Ovary (tissue), 9 donors: Measurements from ENCODE around the gene ATF7IP. TPM values are rescaled to one million over a fixed set of nuclear protein-coding genes. Genes with fewer than 3 reads are reported as not detected.
A peak's percentile ranks its signal among the peaks of the same experiment; 100 is the strongest.

Experiments used
- DNase-seq, 5 donors: peaks; one replicate each; pipeline ENCODE4 v3.0.0-alpha.2; 2019 to 2020
- H3K27ac ChIP-seq, 2 donors: fragments of 200-600 bp; one replicate each; pipeline versions ENCODE4 v1.5.1 to v1.8.0; 2019 to 2022
- H3K27me3 ChIP-seq: fragments of 200-600 bp; one replicate; pipeline ENCODE4 v1.8.0; 2022
- H3K36me3 ChIP-seq: fragments of 200-600 bp; sonication (generic); one replicate; pipeline ENCODE4 v1.5.1; 2019
- H3K4me1 ChIP-seq: one replicate; pipeline ENCODE4 v1.8.1; 2013; ENCODE audit warnings: mild to moderate bottlenecking, moderate library complexity; ENCODE audit not compliant: insufficient read depth
- H3K4me3 ChIP-seq: fragments of 200-600 bp; sonication (generic); one replicate; pipeline ENCODE4 v1.5.1; 2017
- H3K9me3 ChIP-seq, 2 donors: fragments of 200-600 bp in 1 of 2; sonication (generic) in 1 of 2; one replicate each; pipeline versions ENCODE4 v1.5.1 to v1.8.1; 2013 to 2019; ENCODE audit warnings: mild to moderate bottlenecking in 1 of 2, moderate library complexity in 1 of 2
- EP300 ChIP-seq: sonication (generic); formaldehyde crosslinking; IDR thresholded peaks from one replicate; pipeline ENCODE4 v1.6.1; 2017; ENCODE audit warnings: antibody characterized with exemption
- POLR2A ChIP-seq: fragments of 450-650 bp; IDR thresholded peaks from one replicate; pipeline ENCODE4 v1.6.1; 2017; ENCODE audit warnings: antibody characterized with exemption, mild to moderate bottlenecking, moderate library complexity
- WGBS, 3 donors: extraction: QIAGEN DNeasy Blood & Tissue Kit in 1 of 3; methylation state at CpG; one replicate each; pipeline versions ENCODE4 v1.1.5 to v1.1.7; 2013 to 2017; 5-methylcytosine and 5-hydroxymethylcytosine counted together
- intact Hi-C, 4 donors: fragments of 100-400 bp; cut with DNase I; formaldehyde crosslinking; loops; one replicate each; pipeline versions ENCODE4 v1.11.0 to v1.15.1; 2022 to 2023
- polyA plus RNA-seq, 2 donors: library from polyadenylated mRNA; stranded (reverse); fragments of 200-250 nt in 1 of 2; fragments of 350-450 nt in 1 of 2; fragmentation: Illumina TruSeq in 1 of 2; extraction: RNeasy Lipid Tissue Mini Kit (QIAGEN cat#74804) in 1 of 2; gene quantifications; one replicate each; pipeline ENCODE4 v1.2.3, GENCODE V29; 2013 to 2014
- total RNA-seq, 7 donors: library from RNA; depleted of rRNA in 2 of 7; stranded (reverse); fragments of >200 nt in 2 of 7; fragmentation: NEBNext Ultra II Directional in 3 of 7; extraction: Animal tissue kit (Norgen Biotek cat#: 25700) in 3 of 7; gene quantifications; one replicate each; pipeline versions ENCODE4 v1.1.0 to v1.2.4, GENCODE V29; 2016 to 2023
- TF ChIP-seq, protein P1 (sequence below), 3 donors: fragments of 450-650 bp in 2 of 3; fragments of 200-600 bp in 1 of 3; IDR thresholded peaks; one replicate each; pipeline versions ENCODE4 v1.5.1 to v1.8.0; 2016 to 2022; ENCODE audit warnings: antibody characterized with exemption in 3 of 3, mild to moderate bottlenecking in 1 of 3
- donor health status: DM: no; HTN: no; CAD: no; lungs with moderate emphysema.
- donor health status: DM: no; HTN: no; CAD: no.
- donor health status: Bipolar disorder and iron deficiency.
- donor health status: DM: yes; HTN: yes; CAD: no.
- donor health status: DM: no; HTN: no; CAD: no.
- donor health status: DM: yes; HTN: yes; CAD: no.

Gene ATF7IP
- total and polyA plus RNA-seq, 9 donors, result 12.4 to 91.5 (median 71.9) TPM

DNA sequence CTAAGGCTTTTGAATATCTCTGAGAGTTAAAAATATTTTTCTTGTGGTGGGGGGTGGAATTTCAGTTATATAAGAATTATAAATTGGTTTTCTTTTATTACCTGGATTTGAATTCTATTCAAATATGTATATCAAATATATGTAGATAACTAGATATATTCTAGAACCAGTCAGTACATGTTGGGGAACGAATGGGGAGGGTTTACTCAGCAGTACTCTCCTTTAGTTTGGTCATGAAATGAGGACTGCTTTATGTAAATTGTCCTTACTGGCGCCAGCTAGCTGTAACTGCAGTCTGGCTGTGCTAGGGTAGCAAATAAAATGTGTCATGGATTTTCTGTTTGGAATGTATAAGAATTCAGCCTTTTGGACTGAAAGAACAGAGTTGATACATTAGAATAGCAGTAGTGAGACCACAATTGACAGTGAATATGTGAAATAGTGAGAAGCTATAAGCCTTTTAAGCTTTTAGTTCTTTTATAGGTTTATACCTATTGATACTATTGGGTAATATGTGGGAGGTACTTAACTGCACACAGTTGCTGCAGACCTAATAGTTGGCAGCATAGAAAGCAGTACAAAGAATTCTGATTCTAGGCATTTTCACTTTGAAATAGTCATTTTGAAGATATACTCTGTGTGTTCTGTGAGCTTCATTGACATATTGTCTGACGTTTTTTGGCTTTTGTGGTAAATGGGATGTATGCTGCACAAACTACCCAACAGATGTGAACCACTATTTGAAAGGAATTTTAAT, 29.0 kb downstream of the ATF7IP start:
- peak overlapping the region in 1 of 2 donors; percentile 37 for H3K27ac ChIP-seq
- DNase-seq, result no peak
- TF ChIP-seq POLR2A (no peak), EP300 (no peak)
- TF ChIP-seq, protein P1, sequence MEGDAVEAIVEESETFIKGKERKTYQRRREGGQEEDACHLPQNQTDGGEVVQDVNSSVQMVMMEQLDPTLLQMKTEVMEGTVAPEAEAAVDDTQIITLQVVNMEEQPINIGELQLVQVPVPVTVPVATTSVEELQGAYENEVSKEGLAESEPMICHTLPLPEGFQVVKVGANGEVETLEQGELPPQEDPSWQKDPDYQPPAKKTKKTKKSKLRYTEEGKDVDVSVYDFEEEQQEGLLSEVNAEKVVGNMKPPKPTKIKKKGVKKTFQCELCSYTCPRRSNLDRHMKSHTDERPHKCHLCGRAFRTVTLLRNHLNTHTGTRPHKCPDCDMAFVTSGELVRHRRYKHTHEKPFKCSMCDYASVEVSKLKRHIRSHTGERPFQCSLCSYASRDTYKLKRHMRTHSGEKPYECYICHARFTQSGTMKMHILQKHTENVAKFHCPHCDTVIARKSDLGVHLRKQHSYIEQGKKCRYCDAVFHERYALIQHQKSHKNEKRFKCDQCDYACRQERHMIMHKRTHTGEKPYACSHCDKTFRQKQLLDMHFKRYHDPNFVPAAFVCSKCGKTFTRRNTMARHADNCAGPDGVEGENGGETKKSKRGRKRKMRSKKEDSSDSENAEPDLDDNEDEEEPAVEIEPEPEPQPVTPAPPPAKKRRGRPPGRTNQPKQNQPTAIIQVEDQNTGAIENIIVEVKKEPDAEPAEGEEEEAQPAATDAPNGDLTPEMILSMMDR (IDR thresholded peaks at IDR 0.05), result peak in 1 of 3 donors; percentile 24
- intact Hi-C loops, result loop anchor here in 1 of 4 donors (10.0 kb wide), 1 partner anchor 380 kb away; a partner anchor contains a TSS
- no peaks in the 10 kb centered on the region for H3K36me3 ChIP-seq
- H3K4me1 ChIP-seq, result peaks cover 6% of the 10 kb centered on the region
- no peaks in the 10 kb centered on the region for H3K27me3 ChIP-seq
- WGBS, 3 donors, result 20 to 28% (median 22%) methylated on average over 3 of the region's 3 CpGs
- H3K9me3 ChIP-seq, result no peaks in the 10 kb centered on the region
- no peak overlapping the region for H3K4me3 ChIP-seq

DNA sequence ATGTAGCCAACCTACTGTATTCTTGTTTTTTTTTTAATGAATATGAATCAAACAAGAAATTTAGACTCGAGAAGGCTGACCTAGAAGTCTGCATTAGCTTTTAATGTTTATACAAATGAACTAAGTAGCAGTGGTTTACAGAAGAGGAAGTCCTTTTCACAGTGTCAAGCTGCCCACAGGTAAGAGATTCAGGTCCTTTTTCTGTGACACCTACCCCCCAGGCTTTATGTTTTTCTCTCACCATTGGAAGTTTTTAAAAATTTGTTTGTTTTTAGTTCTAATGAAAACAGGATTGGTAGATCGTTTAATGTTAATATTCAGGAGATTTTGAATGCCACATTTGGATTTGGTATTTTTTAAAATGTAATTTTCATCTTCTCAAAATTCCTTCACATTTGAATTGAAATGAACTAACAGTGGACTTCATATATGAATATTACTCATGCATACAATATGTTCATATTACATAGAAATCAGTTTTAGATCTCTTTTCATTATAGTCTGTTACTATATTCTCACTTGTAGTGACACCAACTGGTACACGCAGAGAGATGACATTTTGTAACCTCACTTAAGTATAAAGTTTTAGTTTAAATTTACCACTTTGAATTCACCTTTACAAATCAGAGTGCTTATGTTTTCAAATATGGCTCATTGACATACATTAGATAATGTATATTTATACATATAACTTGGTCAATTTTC, 29.7 kb downstream of the ATF7IP start:
- Histone ChIP-seq H3K27me3 (no peaks in the 10 kb centered on the region), H3K36me3 (no peaks in the 10 kb centered on the region), H3K27ac (no peak overlapping the region), H3K4me1 (peaks cover 6% of the 10 kb centered on the region), H3K4me3 (no peak overlapping the region), H3K9me3 (no peaks in the 10 kb centered on the region)
- intact Hi-C loops, result loop anchor here in 1 of 4 donors (10.0 kb wide), 1 partner anchor 380 kb away; a partner anchor contains a TSS
- no peak for DNase-seq
- TF ChIP-seq POLR2A (no peak), EP300 (no peak)
- TF ChIP-seq, protein P1 (IDR thresholded peaks at IDR 0.05), result no peak
- 50 to 62% (median 59%) methylated on average over 3 of the region's 3 CpGs for WGBS, 3 donors

DNA sequence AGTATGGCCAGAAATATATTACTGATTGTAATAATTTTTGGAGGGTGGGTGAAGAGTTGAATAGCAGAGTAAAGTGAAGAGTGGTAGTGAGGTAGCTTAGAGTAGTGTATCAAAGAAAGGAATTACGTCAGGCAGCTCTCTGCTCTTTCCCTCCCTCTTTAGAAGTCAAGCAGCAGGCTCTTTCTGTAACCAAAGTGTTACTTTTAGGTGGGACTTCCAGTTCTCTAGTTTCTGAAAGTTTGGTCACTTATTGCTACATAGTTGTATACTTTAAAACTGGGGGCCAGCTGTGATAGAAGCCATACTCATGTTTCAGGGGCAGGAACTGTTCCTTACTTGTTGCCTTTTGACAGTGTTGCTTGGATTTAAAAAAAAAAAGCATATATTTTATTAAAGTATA, 30.6 kb downstream of the ATF7IP start:
- 83 to 91% (median 91%) methylated on average over 1 of the region's 1 CpG for WGBS, 3 donors
- peaks cover 6% of the 10 kb centered on the region for H3K4me1 ChIP-seq
- no peak overlapping the region for H3K27ac ChIP-seq
- TF ChIP-seq, protein P1 (IDR thresholded peaks at IDR 0.05), result no peak
- TF ChIP-seq EP300, result no peak
- TF ChIP-seq POLR2A, result no peak
- intact Hi-C loops, result loop anchor here in 1 of 4 donors (10.0 kb wide), 1 partner anchor 379 kb away; a partner anchor contains a TSS
- H3K9me3 ChIP-seq, result no peaks in the 10 kb centered on the region
- no peaks in the 10 kb centered on the region for H3K27me3 ChIP-seq
- DNase-seq, result no peak
- H3K4me3 ChIP-seq, result no peak overlapping the region
- H3K36me3 ChIP-seq, result no peaks in the 10 kb centered on the region

DNA sequence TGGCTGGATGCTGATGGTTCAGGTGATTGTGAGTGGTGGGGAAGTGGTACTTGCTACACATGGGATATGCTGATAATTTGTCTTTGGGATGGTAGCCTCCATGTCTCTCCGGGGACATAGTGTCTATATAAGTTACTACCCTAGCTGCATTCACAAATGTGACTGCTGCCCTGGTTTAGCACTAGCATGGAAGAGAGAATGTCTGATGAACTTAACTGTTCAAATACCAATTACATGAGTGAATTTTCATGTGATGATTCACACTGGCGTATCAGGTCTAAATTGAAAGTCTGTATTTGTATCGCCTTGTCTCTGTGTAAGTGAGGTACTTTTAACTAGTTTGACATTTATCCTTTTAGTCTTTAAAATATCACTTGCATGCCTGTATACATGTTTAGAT, 34.4 kb downstream of the ATF7IP start:
- intact Hi-C loops, result loop anchor here in 1 of 4 donors (10.0 kb wide), 1 partner anchor 375 kb away; a partner anchor contains a TSS
- no peak overlapping the region for H3K4me3 ChIP-seq
- H3K36me3 ChIP-seq, result no peaks in the 10 kb centered on the region
- no peaks in the 10 kb centered on the region for H3K27me3 ChIP-seq
- no peak for DNase-seq
- no peak overlapping the region for H3K27ac ChIP-seq
- H3K4me1 ChIP-seq, result peaks cover 2% of the 10 kb centered on the region
- no peaks in the 10 kb centered on the region for H3K9me3 ChIP-seq
- TF ChIP-seq POLR2A, result no peak
- no peak for TF ChIP-seq EP300
- TF ChIP-seq, protein P1 (IDR thresholded peaks at IDR 0.05), result no peak
- 90 to 98% (median 96%) methylated on average over 3 of the region's 3 CpGs for WGBS, 3 donors
